Calu3 (cell line): ENCODE measurements around the gene PDGFRB. TPM values are rescaled to one million over a fixed set of nuclear protein-coding genes. Genes with fewer than 3 reads are reported as not detected.

Experiments
- BruUV-seq: library from RNA; stranded (reverse); fragments of 400-500 nt; replicated peaks from 2 replicates; lab custom pipeline; 2021; lab: Mats Ljungman, UMichigan
- CTCF ChIA-PET: fragments of 300-600 bp; sonication (Branson Sonifier 250); formaldehyde crosslinking; loops from one replicate; lab custom pipeline; 2022; ENCODE audit warnings: antibody characterized with exemption; lab: Charles Lee
- DNase-seq: peaks from one replicate; pipeline ENCODE4 v3.0.0; 2022
- H3K27ac Mint-ChIP-seq: one replicate; pipeline ENCODE4 v1.8.0; 2022; ENCODE audit warnings: mixed read lengths; ENCODE audit not compliant: unreplicated experiment
- H3K27me3 Mint-ChIP-seq: one replicate; pipeline ENCODE4 v1.8.0; 2022; ENCODE audit warnings: mixed read lengths; ENCODE audit not compliant: unreplicated experiment
- H3K36me3 Mint-ChIP-seq: one replicate; pipeline ENCODE4 v1.8.0; 2022; ENCODE audit warnings: mild to moderate bottlenecking, moderate library complexity, mixed read lengths; ENCODE audit not compliant: insufficient read depth, unreplicated experiment
- H3K4me1 Mint-ChIP-seq: one replicate; pipeline ENCODE4 v1.8.0; 2022; ENCODE audit warnings: mild to moderate bottlenecking, low read depth, mixed read lengths; ENCODE audit not compliant: unreplicated experiment
- H3K4me3 Mint-ChIP-seq: one replicate; pipeline ENCODE4 v1.8.0; 2022; ENCODE audit warnings: mild to moderate bottlenecking, low read depth, moderate library complexity, mixed read lengths; ENCODE audit not compliant: unreplicated experiment
- H3K9me3 Mint-ChIP-seq: one replicate; pipeline ENCODE4 v1.8.0; 2022; ENCODE audit warnings: low read depth, mixed read lengths; ENCODE audit not compliant: unreplicated experiment
- CTCF ChIP-seq: fragments of 200-600 bp; IDR thresholded peaks from one replicate; pipeline ENCODE4 v1.8.0; 2022; ENCODE audit warnings: antibody characterized with exemption; ENCODE audit not compliant: unreplicated experiment
- intact Hi-C: fragments of 100-400 bp; cut with micrococcal nuclease; formaldehyde crosslinking; loops from one replicate; pipeline ENCODE4 v1.10.0; 2022; ENCODE audit not compliant: unreplicated experiment
- total RNA-seq: library from RNA; stranded (reverse); gene quantifications from 2 replicates; pipeline ENCODE4 v1.2.3, GENCODE V29; 2022

PDGFRB gene
- total RNA-seq, 1 experiment from 2014 or later: not detected

GRCh38 chr5:150197476-150197875 is 41.8 kb upstream of the PDGFRB start:
- no TSS peak for BruUV-seq
- intact Hi-C loops: no loop called here
- DNase-seq: no peak
- Mint-ChIP-seq H3K4me1 (no peaks in the 10 kb centered on the region), H3K4me3 (no peak overlapping the region), H3K9me3 (no peaks in the 10 kb centered on the region), H3K27me3 (peaks cover 85% of the 10 kb centered on the region), H3K36me3 (no peaks in the 10 kb centered on the region), H3K27ac (no peak overlapping the region)
- CTCF ChIA-PET: no interaction called here
- TF ChIP-seq CTCF: no peak

DNA sequence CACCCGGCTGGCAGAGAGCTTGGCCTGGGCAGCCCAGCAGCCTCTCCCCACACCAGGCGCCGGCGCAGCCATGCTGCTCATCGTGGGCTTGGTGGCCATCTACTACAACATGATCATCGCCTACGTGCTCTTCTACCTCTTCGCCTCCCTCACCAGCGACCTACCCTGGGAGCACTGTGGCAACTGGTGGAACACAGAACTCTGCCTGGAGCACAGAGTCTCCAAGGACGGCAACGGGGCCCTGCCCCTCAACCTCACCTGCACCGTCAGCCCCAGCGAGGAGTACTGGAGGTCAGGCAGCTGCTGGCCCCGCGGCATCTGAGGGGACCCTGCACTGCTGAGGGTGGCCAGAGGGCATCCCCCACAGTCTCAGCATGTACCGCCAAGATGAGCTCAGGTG is 41.3 kb upstream of the PDGFRB start:
- no peak for DNase-seq
- CTCF ChIA-PET: no interaction called here
- TF ChIP-seq CTCF: no peak
- Mint-ChIP-seq H3K4me1 (no peaks in the 10 kb centered on the region), H3K4me3 (no peak overlapping the region), H3K36me3 (no peaks in the 10 kb centered on the region), H3K9me3 (no peaks in the 10 kb centered on the region), H3K27ac (no peak overlapping the region), H3K27me3 (peaks cover 89% of the 10 kb centered on the region)
- no TSS peak for BruUV-seq
- intact Hi-C loops: no loop called here

DNA sequence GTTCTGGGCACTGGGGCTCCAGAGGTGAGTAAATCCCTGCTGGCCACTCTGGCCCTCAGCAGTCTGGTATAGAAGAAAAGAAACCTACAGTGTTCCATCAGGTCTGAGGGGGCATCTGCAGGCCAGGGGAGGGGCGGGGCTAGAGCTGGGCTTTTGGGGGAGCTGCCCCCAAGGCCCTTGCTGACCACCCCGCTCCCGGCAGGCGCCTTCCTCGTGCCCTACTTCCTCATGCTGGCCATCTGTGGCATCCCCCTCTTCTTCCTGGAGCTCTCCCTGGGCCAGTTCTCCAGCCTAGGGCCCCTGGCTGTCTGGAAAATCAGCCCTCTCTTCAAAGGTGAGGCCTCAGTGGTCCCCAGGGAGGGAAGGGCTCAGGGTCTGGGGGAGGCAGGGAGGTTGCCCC is 40.9 kb upstream of the PDGFRB start:
- Mint-ChIP-seq H3K4me3 (no peak overlapping the region), H3K36me3 (no peaks in the 10 kb centered on the region), H3K4me1 (no peaks in the 10 kb centered on the region), H3K9me3 (no peaks in the 10 kb centered on the region), H3K27me3 (peaks cover 94% of the 10 kb centered on the region), H3K27ac (no peak overlapping the region)
- BruUV-seq: no TSS peak
- CTCF ChIA-PET: no interaction called here
- TF ChIP-seq CTCF: no peak
- DNase-seq: no peak
- intact Hi-C loops: no loop called here

DNA sequence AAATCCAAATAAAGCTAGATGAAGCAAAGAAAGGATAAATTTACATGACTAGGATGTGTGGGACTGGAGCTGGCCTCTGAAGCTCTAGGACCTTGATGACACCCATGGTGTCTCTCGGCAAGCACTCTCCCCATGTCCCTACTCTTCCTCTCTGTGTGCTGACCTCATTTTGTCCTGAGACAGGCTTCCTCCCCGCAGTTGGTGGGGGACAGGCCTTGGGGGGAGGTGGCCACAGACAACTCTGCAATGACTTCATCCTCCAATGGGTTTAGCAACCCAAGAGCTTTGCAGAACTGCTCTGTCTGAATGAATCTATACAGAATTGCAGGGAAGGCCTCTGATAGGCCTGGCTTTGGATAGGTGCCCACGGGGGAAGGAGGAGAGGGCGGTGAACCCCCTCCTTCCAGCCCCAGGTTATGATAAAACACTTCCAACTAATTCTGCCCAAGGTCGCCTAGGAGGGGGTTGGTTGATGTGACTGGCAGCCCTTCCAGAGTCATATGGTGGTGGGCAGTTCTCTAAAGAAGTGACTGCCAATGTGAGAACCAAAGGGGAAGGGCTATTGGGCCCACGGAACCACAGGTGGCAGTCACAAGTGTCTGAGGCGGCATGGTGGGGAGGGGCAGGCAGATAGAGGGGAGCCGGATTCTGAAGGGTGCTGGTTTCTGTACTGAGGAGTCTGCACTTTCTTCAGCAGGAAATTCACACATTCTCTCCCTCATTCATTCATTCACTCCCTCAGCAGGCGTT is 40.3 kb upstream of the PDGFRB start:
- TF ChIP-seq CTCF: no peak
- DNase-seq: no peak
- peaks cover 97% of the 10 kb centered on the region for H3K27me3 Mint-ChIP-seq
- H3K36me3 Mint-ChIP-seq: no peaks in the 10 kb centered on the region
- H3K9me3 Mint-ChIP-seq: no peaks in the 10 kb centered on the region
- H3K27ac Mint-ChIP-seq: no peak overlapping the region
- CTCF ChIA-PET: interaction anchor here (0.7 kb wide), 1 partner anchor 1527 kb away, joined by 3 read pairs; no protein-coding TSS in a partner anchor
- H3K4me3 Mint-ChIP-seq: no peak overlapping the region
- BruUV-seq: no TSS peak
- intact Hi-C loops: no loop called here
- no peaks in the 10 kb centered on the region for H3K4me1 Mint-ChIP-seq
